HepG2 (cell line): ENCODE results near the gene MOG.

Source experiments
- FOXO4 ChIP-seq: sonication (generic); formaldehyde crosslinking; conservative IDR thresholded peaks from 2 replicates; pipeline ENCODE4 v1.8.1; 2023; ENCODE audit warnings: missing genetic modification reagents
- GMEB1 ChIP-seq: sonication (generic); formaldehyde crosslinking; IDR thresholded peaks from 2 replicates; pipeline ENCODE4 v1.5.1; 2020; ENCODE audit warnings: missing genetic modification reagents, mild to moderate bottlenecking, borderline replicate concordance
- HCFC1 ChIP-seq: fragments of 150-350 bp; IDR thresholded peaks from 2 replicates; pipeline ENCODE4 v1.6.1; 2014; ENCODE audit warnings: low read depth, low read length
- HMGXB4 ChIP-seq, 2 experiments: sonication (generic) in 1 of 2; formaldehyde crosslinking in 1 of 2; IDR thresholded peaks; 2 replicates each; pipeline versions ENCODE4 v1.4.0 to v1.6.1; 2018 to 2020; ENCODE audit warnings: missing genetic modification reagents in 2 of 2, borderline replicate concordance in 1 of 2, low read depth in 1 of 2, mild to moderate bottlenecking in 1 of 2, missing biosample characterization in 1 of 2
- MAF1 ChIP-seq: sonication (generic); formaldehyde crosslinking; IDR thresholded peaks from 2 replicates; pipeline ENCODE4 v1.5.0; 2020; ENCODE audit warnings: missing genetic modification reagents, borderline replicate concordance
- MYC ChIP-seq: sonication (generic); formaldehyde crosslinking; IDR thresholded peaks from 2 replicates; pipeline ENCODE4 v1.9.0; 2021; ENCODE audit warnings: missing genetic modification reagents, borderline replicate concordance
- NR2F6 ChIP-seq, 2 experiments: IDR thresholded peaks; 2 replicates each; pipeline ENCODE4 v1.6.1; 2016; ENCODE audit warnings: antibody characterized with exemption in 1 of 2, mild to moderate bottlenecking in 1 of 2
- POLR2A ChIP-seq, 2 experiments: IDR thresholded peaks; 2 replicates each; pipeline ENCODE4 v1.6.1; 2011; ENCODE audit warnings: low read depth in 2 of 2, low read length in 2 of 2, mild to moderate bottlenecking in 1 of 2, moderate library complexity in 1 of 2; ENCODE audit not compliant: insufficient read depth in 1 of 2
- ZBED4 ChIP-seq: sonication (generic); formaldehyde crosslinking; IDR thresholded peaks from 2 replicates; pipeline ENCODE4 v1.4.0; 2020; ENCODE audit warnings: missing genetic modification reagents, borderline replicate concordance
- ZBTB4 ChIP-seq: sonication (generic); formaldehyde crosslinking; IDR thresholded peaks from 2 replicates; pipeline ENCODE4 v1.4.0; 2020; ENCODE audit warnings: missing genetic modification reagents, mild to moderate bottlenecking, borderline replicate concordance
- ZBTB42 ChIP-seq: sonication (generic); formaldehyde crosslinking; IDR thresholded peaks from 2 replicates; pipeline ENCODE4 v1.5.0; 2020; ENCODE audit warnings: mild to moderate bottlenecking, missing genetic modification reagents
- ZNF224 ChIP-seq: sonication (generic); formaldehyde crosslinking; IDR thresholded peaks from 2 replicates; pipeline ENCODE4 v1.5.0; 2020; ENCODE audit warnings: mild to moderate bottlenecking, missing genetic modification reagents
- ZNF253 ChIP-seq: sonication (generic); formaldehyde crosslinking; IDR thresholded peaks from 2 replicates; pipeline ENCODE4 v1.8.0; 2022; ENCODE audit warnings: mild to moderate bottlenecking, missing genetic modification reagents, borderline replicate concordance
- ZNF639 ChIP-seq: conservative IDR thresholded peaks from 2 replicates; pipeline ENCODE4 v1.6.1; 2018; ENCODE audit warnings: missing genetic modification reagents

GRCh38 chr6:29720863-29721262 is 64.0 kb downstream of the MOG start:
- no peak for TF ChIP-seq NR2F6 (IDR thresholded peaks at IDR 0.05)
- no peak for TF ChIP-seq NR2F6 (CRISPR knock-in tag; IDR thresholded peaks at IDR 0.05)
- TF ChIP-seq MYC (CRISPR knock-in tag): no peak
- no peak for TF ChIP-seq ZNF639 (CRISPR knock-in tag)
- no peak for TF ChIP-seq ZNF224 (CRISPR knock-in tag)
- TF ChIP-seq ZBTB4 (CRISPR knock-in tag): no peak
- TF ChIP-seq POLR2A (IDR thresholded peaks at IDR 0.05; ENCODE audit: insufficient read depth in 1 of 2, low read depth in 2 of 2, low read length in 2 of 2): no peak
- no peak for TF ChIP-seq ZBTB42
- TF ChIP-seq ZNF253 (CRISPR knock-in tag): no peak
- no peak for TF ChIP-seq MAF1
- TF ChIP-seq FOXO4: no peak
- TF ChIP-seq HCFC1: no peak
- no peak for TF ChIP-seq HMGXB4 (CRISPR knock-in tag; IDR thresholded peaks at IDR 0.05; ENCODE audit: borderline replicate concordance in 1 of 2, low read depth in 1 of 2)
- no peak for TF ChIP-seq ZBED4 (CRISPR knock-in tag)
- TF ChIP-seq GMEB1 (CRISPR knock-in tag): no peak
